CD4-positive, alpha-beta T cell treated with Interferon gamma for 1 hour (primary cell): ENCODE results near the gene LAMC2.
"Not testable (repeated sequence)": the region's sequence is repeated elsewhere in the genome, so short reads cannot be mapped to it uniquely, and the experiment has no call there.

Experiments used
- DNase-seq: peaks from one replicate; pipeline ENCODE4 v3.0.0-alpha.2; 2020

LAMC2 gene

GRCh38 chr1:183270541-183271141, 84.6 kb downstream of the LAMC2 start:
- DNase-seq: no peak

GRCh38 chr1:183272390-183272848, 86.4 kb downstream of the LAMC2 start:
- no peak for DNase-seq

GRCh38 chr1:183273300-183273699, 87.2 kb downstream of the LAMC2 start:
- DNase-seq: no peak

GRCh38 chr1:183273984-183274383, 87.9 kb downstream of the LAMC2 start:
- not testable (repeated sequence) for DNase-seq

- no peak for DNase-seq
Observed at GRCh38 chr1:183274836-183275235, 88.8 kb downstream of the LAMC2 start.

- DNase-seq: no peak
Observed at GRCh38 chr1:183275322-183275721, 89.3 kb downstream of the LAMC2 start.

GRCh38 chr1:183276386-183277080, 90.5 kb downstream of the LAMC2 start:
- DNase-seq: no peak

- no peak for DNase-seq
Observed at GRCh38 chr1:183277821-183278738, 92.0 kb downstream of the LAMC2 start.

- DNase-seq: no peak
Observed at GRCh38 chr1:183278739-183279591, 92.9 kb downstream of the LAMC2 start.

- peak; percentile 59 for DNase-seq
Observed at GRCh38 chr1:183279835-183280234, 93.8 kb downstream of the LAMC2 start.

GRCh38 chr1:183281039-183281438, 95.0 kb downstream of the LAMC2 start:
- DNase-seq: no peak

GRCh38 chr1:183281553-183282091, 95.6 kb downstream of the LAMC2 start:
- peak; percentile 62 for DNase-seq

- DNase-seq: no peak
Observed at GRCh38 chr1:183282101-183282855, 96.2 kb downstream of the LAMC2 start.

- DNase-seq: no peak
Observed at GRCh38 chr1:183283286-183283685, 97.2 kb downstream of the LAMC2 start.

GRCh38 chr1:183284086-183284485, 98.0 kb downstream of the LAMC2 start:
- no peak for DNase-seq

- no peak for DNase-seq
Observed at GRCh38 chr1:183285256-183285655, 99.2 kb downstream of the LAMC2 start.

GRCh38 chr1:183285746-183286145, 99.7 kb downstream of the LAMC2 start:
- no peak for DNase-seq

GRCh38 chr1:183287191-183287675, 101.2 kb downstream of the LAMC2 start:
- DNase-seq: no peak

GRCh38 chr1:183288583-183288982, 102.5 kb downstream of the LAMC2 start:
- no peak for DNase-seq

GRCh38 chr1:183289051-183289496, 103.0 kb downstream of the LAMC2 start:
- DNase-seq: no peak

GRCh38 chr1:183290628-183291027, 104.6 kb downstream of the LAMC2 start:
- no peak for DNase-seq
